ENCODE results near the gene RFTN1.

RFTN1 gene

DNA sequence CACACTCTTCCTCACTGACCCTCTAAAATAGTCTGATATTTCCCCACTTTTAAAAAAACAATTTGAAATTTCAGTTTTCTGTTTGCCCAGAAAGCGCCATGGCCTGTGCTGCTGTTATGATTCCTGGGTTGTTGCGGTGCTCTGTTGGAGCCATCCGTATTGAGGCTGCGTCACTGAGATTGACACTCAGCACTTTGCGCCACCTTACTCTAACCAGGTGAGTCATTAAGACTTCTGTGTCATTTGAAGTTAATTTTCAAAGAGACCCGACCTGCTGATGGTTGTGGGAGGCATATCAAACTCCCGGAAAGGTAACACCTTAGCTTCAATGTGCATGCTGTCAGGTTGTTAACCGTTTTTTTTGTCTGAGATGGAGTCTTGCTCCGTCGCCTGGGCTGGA, 242.6 kb downstream of the RFTN1 start:
- no peak for DNase-seq (ENCODE audit: low read depth)
- no peak overlapping the region for H3K4me3 ChIP-seq (ENCODE audit: low read length)
- no peak for TF ChIP-seq CTCF (IDR thresholded peaks at IDR 0.05; ENCODE audit: insufficient read depth, low read depth, low read length, missing control alignments)

GRCh38 chr3:16266714-16267113, 246.8 kb downstream of the RFTN1 start:
- peak; percentile 77 for DNase-seq (ENCODE audit: low read depth)
- peak overlapping the region; percentile 23 for H3K4me3 ChIP-seq (ENCODE audit: low read length)
- TF ChIP-seq CTCF (IDR thresholded peaks at IDR 0.05; ENCODE audit: insufficient read depth, low read depth, low read length, missing control alignments) = no peak

All from epithelial cell of esophagus (primary cell).